Left renal pelvis (tissue), 4 donors: ENCODE measurements around the gene KRTAP6-3. TPM values are rescaled to one million over a fixed set of nuclear protein-coding genes. Genes with fewer than 3 reads are reported as not detected.

Experiments used
- DNase-seq, 4 donors: peaks; one replicate each; pipeline ENCODE4 v3.0.0-alpha.2; 2013; ENCODE audit warnings: low read depth in 4 of 4, low spot score in 3 of 4
- polyA plus RNA-seq, 4 donors: library from polyadenylated mRNA; unstranded; fragments of 120-200 nt; gene quantifications; one replicate each; pipeline ENCODE4 v1.2.1, GENCODE V29; 2013; ENCODE audit not compliant: insufficient read length in 4 of 4

The KRTAP6-3 gene
- polyA plus RNA-seq, 4 donors: not detected

DNA sequence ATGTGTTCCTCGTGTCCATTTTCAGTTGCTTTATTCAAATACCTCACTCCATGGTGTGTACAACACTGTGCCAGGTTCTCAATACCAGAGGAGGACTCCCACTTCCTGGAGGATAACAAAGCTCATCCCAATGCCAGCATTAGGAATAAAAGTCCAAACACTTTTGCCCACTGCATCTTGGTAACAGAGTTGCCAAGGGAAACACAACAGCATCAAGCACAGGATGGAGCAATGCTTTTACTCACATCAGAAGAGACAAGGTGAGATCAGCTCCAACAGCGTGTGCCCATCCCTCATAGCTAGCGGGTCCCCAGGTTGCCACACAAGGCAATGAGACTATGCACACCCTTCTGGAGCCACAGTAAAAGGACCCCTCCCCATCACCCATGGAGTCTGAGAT lies 31.1 kb downstream of the KRTAP6-3 start:
- no peak for DNase-seq

DNA sequence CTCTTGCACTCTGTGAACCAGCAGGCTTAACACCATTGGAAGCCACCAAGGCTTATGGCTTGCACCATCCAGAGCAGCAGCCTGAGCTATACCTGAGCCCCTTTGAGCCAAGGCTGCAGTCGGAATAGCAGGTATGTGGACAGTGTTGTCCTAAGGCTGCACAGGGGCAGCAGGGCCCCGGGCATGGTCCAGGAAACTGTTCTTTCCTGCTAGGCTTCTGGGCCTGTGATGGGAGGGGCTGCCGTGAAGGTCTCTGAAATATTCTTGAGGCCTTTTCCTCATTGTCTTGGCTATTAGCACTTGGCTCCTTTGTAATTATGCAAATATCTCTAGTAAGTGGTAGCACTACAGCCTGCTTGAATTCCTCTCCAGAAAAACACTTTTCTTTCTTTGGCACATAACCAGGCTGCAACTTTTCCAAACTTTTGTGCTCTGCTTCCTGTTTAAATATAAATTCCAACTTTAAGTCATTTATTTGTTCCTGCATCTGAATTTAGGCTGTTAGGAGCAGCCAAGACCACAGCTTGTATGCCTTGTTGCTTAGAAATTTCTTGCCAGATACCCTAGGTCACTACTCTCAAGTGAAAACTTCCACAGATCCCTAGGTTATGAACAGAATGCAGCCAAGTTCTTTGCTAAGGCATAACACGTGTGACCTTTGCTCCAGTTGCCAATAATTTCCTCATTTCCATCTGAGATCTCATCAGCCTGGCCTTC lies 33.4 kb downstream of the KRTAP6-3 start:
- no peak for DNase-seq

DNA sequence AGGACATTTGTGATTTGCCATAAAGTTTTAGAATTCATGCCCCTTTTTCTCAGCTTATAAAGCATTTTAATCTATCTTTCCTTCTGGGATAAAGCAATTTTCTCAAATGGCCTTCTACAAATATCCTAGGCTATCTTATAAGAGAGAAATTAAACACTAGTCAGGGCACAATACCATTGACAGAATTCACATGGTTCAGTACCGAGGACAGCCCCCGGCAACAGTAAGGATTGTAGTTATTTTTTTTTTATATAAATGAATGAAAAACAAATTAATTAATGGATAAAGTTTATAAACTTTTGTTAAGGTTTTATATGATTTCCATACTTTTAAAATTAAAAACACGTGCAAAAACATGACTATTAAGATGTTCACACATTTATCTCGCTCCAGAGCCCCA lies 35.9 kb downstream of the KRTAP6-3 start:
- DNase-seq: no peak

DNA sequence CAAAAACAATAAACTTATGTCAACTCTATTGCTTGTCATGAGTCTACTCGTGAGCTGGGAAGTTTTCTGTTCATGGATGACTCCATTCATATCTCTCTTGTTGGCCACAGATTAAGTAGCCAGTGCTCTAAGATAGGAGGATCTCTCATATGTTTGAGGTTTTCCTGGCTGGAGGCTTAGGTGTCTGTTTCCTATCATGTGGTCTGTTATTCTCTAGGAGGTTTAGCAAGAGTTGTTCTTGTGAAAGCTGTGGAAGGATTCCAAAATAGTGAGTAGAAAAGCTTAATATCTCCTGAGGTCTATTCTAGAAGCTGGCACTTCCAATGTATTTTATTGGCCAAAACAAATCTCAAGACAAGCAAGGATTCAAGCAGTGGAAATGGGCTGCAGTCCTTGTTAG lies 37.0 kb downstream of the KRTAP6-3 start:
- DNase-seq: no peak

DNA sequence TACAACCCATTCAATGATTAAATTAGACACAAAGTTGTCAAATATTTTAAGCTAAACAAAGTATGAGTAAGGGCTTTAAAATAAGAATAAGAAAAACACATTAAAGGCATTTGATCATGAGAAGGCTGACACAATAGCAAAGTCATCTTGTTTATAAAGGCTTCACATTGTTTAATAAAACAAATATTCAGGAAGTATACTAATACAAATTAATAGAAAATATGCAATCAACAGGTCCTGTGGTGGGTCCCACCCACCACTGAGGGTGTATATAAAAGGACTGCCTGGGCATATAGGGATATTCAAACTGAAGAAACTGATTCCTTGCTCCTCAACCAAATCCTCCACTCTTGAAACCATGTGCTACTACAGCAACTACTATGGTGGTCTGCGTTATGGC lies 42.7 kb downstream of the KRTAP6-3 start, which contains the start of gene KRTAP20-2:
TSS of gene KRTAP20-2 (plus strand) at position 301 of the 400 bp plus-strand sequence. CDS start at position 359, 58 bp downstream.
- DNase-seq: no peak

DNA sequence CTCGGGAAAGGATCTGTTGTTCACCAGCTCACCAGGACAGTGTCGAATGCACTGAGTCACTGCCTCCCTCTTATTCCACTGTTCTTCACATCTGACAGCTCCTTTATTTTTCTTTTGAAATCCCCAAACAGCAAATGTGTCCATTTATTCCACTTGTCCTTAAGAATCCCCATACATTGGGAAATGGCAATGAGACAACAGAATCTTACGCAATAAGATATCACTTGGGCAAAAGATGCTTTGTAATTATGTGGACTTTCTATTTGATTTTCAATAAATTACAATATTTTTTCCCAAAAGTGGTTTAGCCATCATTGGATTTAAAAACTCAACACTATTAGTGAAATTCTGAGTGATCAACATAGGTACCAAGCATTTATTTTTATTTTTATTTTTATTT lies 46.4 kb downstream of the KRTAP6-3 start:
- no peak for DNase-seq

DNA sequence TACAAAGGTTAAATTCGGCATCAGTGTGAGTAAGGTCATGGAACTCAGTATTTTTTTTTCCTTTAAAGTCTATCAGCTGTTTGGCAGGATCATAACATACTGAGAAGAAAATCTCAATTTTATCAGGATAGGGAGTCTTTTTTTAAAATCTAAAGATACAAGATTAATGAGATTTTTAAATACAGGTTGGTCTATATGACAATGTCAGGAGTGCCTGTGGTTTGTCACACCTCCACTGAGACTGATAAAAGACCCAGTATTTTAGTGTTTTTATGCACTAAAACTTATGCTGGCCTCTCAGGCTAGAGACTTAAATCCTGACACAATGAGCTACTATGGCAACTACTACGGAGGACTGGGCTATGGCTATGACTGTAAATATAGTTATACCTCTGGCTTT lies 50.3 kb downstream of the KRTAP6-3 start, which contains the start of gene KRTAP20-3:
TSS of gene KRTAP20-3 (plus strand) at position 301 of the 400 bp plus-strand sequence.
- no peak for DNase-seq

Other genes starting within 250 kb of the KRTAP6-3 start
- gene KRTAP23-1, start 243.8 kb upstream of the KRTAP6-3 start, polyA plus RNA-seq: not detected
- gene KRTAP13-2, start 220.2 kb upstream of the KRTAP6-3 start, polyA plus RNA-seq: not detected
- gene KRTAP13-1, start 196.4 kb upstream of the KRTAP6-3 start, polyA plus RNA-seq: not detected
- gene KRTAP13-3, start 166.5 kb upstream of the KRTAP6-3 start, polyA plus RNA-seq: not detected
- gene KRTAP13-4, start 162.2 kb upstream of the KRTAP6-3 start, polyA plus RNA-seq: not detected
- not detected for gene KRTAP15-1, start 152.2 kb upstream of the KRTAP6-3 start, polyA plus RNA-seq
- gene KRTAP19-1, start 112.1 kb upstream of the KRTAP6-3 start, polyA plus RNA-seq: not detected
- not detected for gene KRTAP19-2, start 105.0 kb upstream of the KRTAP6-3 start, polyA plus RNA-seq
- not detected for gene KRTAP19-3, start 100.4 kb upstream of the KRTAP6-3 start, polyA plus RNA-seq
- gene KRTAP19-4, start 95.3 kb upstream of the KRTAP6-3 start, polyA plus RNA-seq: not detected
- gene KRTAP19-5, start 90.3 kb upstream of the KRTAP6-3 start, polyA plus RNA-seq: not detected
- gene KRTAP19-6, start 50.6 kb upstream of the KRTAP6-3 start, polyA plus RNA-seq: not detected
- gene KRTAP19-7, start 31.1 kb upstream of the KRTAP6-3 start, polyA plus RNA-seq: not detected
- gene KRTAP22-2, start 2.0 kb upstream of the KRTAP6-3 start, polyA plus RNA-seq: not detected
- gene KRTAP6-2, start 6.5 kb downstream of the KRTAP6-3 start, polyA plus RNA-seq: not detected
- not detected for gene KRTAP22-1, start 8.6 kb downstream of the KRTAP6-3 start, polyA plus RNA-seq
- gene KRTAP6-1, start 21.5 kb downstream of the KRTAP6-3 start, polyA plus RNA-seq: not detected
- not detected for gene KRTAP20-1, start 24.0 kb downstream of the KRTAP6-3 start, polyA plus RNA-seq
- not detected for gene KRTAP20-4, start 28.2 kb downstream of the KRTAP6-3 start, polyA plus RNA-seq
- not detected for gene KRTAP20-2, start 42.8 kb downstream of the KRTAP6-3 start, polyA plus RNA-seq
- gene KRTAP20-3, start 50.4 kb downstream of the KRTAP6-3 start, polyA plus RNA-seq: not detected
- gene KRTAP21-3, start 126.3 kb downstream of the KRTAP6-3 start, polyA plus RNA-seq: not detected
- not detected for gene KRTAP21-2, start 154.8 kb downstream of the KRTAP6-3 start, polyA plus RNA-seq
- not detected for gene KRTAP21-1, start 163.0 kb downstream of the KRTAP6-3 start, polyA plus RNA-seq
- gene KRTAP8-1, start 220.8 kb downstream of the KRTAP6-3 start, polyA plus RNA-seq: not detected
- not detected for gene KRTAP7-1, start 237.3 kb downstream of the KRTAP6-3 start, polyA plus RNA-seq